Tibial artery (tissue), 4 donors: Measurements from ENCODE around the gene TBPL2.

ENCODE experiments used
- DNase-seq, 2 donors: peaks; one replicate each; pipeline ENCODE4 v3.0.0-alpha.2; 2019
- H3K27ac ChIP-seq, 2 donors: fragments of 200-600 bp; sonication (generic) in 1 of 2; 1 replicate in 1 of 2; 2 replicates in 1 of 2; pipeline ENCODE4 v1.5.1; 2018 to 2019; ENCODE audit warnings: mild to moderate bottlenecking in 1 of 2
- H3K27me3 ChIP-seq, 2 donors: fragments of 200-600 bp; sonication (generic) in 1 of 2; one replicate each; pipeline versions ENCODE4 v1.5.1 to v1.6.0; 2016 to 2019
- H3K36me3 ChIP-seq, 3 donors: fragments of 200-600 bp; sonication (generic) in 2 of 3; one replicate each; pipeline ENCODE4 v1.5.1; 2016 to 2019; ENCODE audit warnings: mild to moderate bottlenecking in 2 of 3
- H3K4me1 ChIP-seq, 4 donors: fragments of 200-600 bp; sonication (generic) in 2 of 4; 1 replicate in 3 of 4; 2 replicates in 1 of 4; pipeline ENCODE4 v1.5.1; 2016 to 2019
- H3K4me3 ChIP-seq, 2 donors: fragments of 200-600 bp; sonication (generic) in 1 of 2; 1 replicate in 1 of 2; 2 replicates in 1 of 2; pipeline ENCODE4 v1.5.1; 2018 to 2019; ENCODE audit warnings: mild to moderate bottlenecking in 2 of 2
- H3K9me3 ChIP-seq, 3 donors: fragments of 200-600 bp; sonication (generic) in 1 of 3; one replicate each; pipeline ENCODE4 v1.5.1; 2016 to 2019
- CTCF ChIP-seq, 2 experiments: fragments of 200-600 bp in 1 of 2; fragments of 450-650 bp in 1 of 2; IDR thresholded peaks; one replicate each; pipeline ENCODE4 v1.5.1; 2017 to 2019; ENCODE audit warnings: antibody characterized with exemption in 2 of 2, mild to moderate bottlenecking in 1 of 2, moderate library complexity in 1 of 2
- intact Hi-C: fragments of 100-400 bp; cut with DNase I; formaldehyde crosslinking; loops from one replicate; pipeline ENCODE4 v1.15.0; 2023; ENCODE audit warnings: low total_unique reads

The TBPL2 gene

GRCh38 chr14:55416866-55417265, 23.6 kb downstream of the TBPL2 start:
- intact Hi-C loops, result loop anchor here (10.0 kb wide), 1 partner anchor 142 kb away; the partner anchor contains the start of gene FBXO34
- Histone ChIP-seq H3K27me3 (no peaks in the 10 kb centered on the region), H3K36me3 (no peaks in the 10 kb centered on the region), H3K4me1 (peaks cover 0 to 9% (median 7%) of the 10 kb centered on the region in 4 donors), H3K9me3 (no peaks in the 10 kb centered on the region), H3K4me3 (no peak overlapping the region), H3K27ac (no peak overlapping the region)
- peak in 1 of 2 experiments; percentile 9 for TF ChIP-seq CTCF (IDR thresholded peaks at IDR 0.05)
- no peak for DNase-seq

GRCh38 chr14:55414551-55414950, 25.9 kb downstream of the TBPL2 start:
- no peaks in the 10 kb centered on the region for H3K27me3 ChIP-seq
- no peak for TF ChIP-seq CTCF (IDR thresholded peaks at IDR 0.05)
- H3K4me3 ChIP-seq, result no peak overlapping the region
- no peak overlapping the region for H3K27ac ChIP-seq
- H3K9me3 ChIP-seq, result no peaks in the 10 kb centered on the region
- no peaks in the 10 kb centered on the region for H3K36me3 ChIP-seq
- peaks cover 0 to 24% (median 17%) of the 10 kb centered on the region in 4 donors for H3K4me1 ChIP-seq
- intact Hi-C loops, result loop anchor here (10.0 kb wide), 1 partner anchor 140 kb away; the partner anchor contains the start of gene FBXO34
- no peak for DNase-seq

GRCh38 chr14:55412676-55413075, 27.7 kb downstream of the TBPL2 start:
- Histone ChIP-seq H3K4me3 (no peak overlapping the region), H3K36me3 (no peaks in the 10 kb centered on the region), H3K9me3 (no peaks in the 10 kb centered on the region), H3K27me3 (no peaks in the 10 kb centered on the region), H3K4me1 (peaks cover 0 to 39% (median 27%) of the 10 kb centered on the region in 4 donors), H3K27ac (peak overlapping the region; percentile 87 to 90)
- intact Hi-C loops, result loop anchor here (10.0 kb wide), 1 partner anchor 138 kb away; the partner anchor contains the start of gene FBXO34
- no peak for TF ChIP-seq CTCF (IDR thresholded peaks at IDR 0.05)
- no peak for DNase-seq

- TF ChIP-seq CTCF (IDR thresholded peaks at IDR 0.05), result peak in 1 of 2 experiments; percentile 22
- intact Hi-C loops, result loop anchor here (10.0 kb wide), 1 partner anchor 137 kb away; the partner anchor contains the start of gene FBXO34
- H3K36me3 ChIP-seq, result no peaks in the 10 kb centered on the region
- peaks cover 0 to 49% (median 31%) of the 10 kb centered on the region in 4 donors for H3K4me1 ChIP-seq
- H3K27me3 ChIP-seq, result no peaks in the 10 kb centered on the region
- DNase-seq, result peak; percentile 86 to 92
- no peaks in the 10 kb centered on the region for H3K9me3 ChIP-seq
- H3K4me3 ChIP-seq, result peak within 1 kb of the TSS; percentile 78 to 83
- H3K27ac ChIP-seq, result peak within 1 kb of the TSS; percentile 87 to 90
These were observed 28.7 kb downstream of the TBPL2 start, which contains the start of gene ATG14 for GRCh38 chr14:55411426-55412389. TSS of gene ATG14 (minus strand) at chr14:55411830. CDS start at chr14:55411822, 8 bp downstream.

- intact Hi-C loops, result loop anchor here (10.0 kb wide), 1 partner anchor 136 kb away; the partner anchor contains the start of gene FBXO34
- no peak for DNase-seq
- H3K27me3 ChIP-seq, result no peaks in the 10 kb centered on the region
- TF ChIP-seq CTCF (IDR thresholded peaks at IDR 0.05), result no peak
- no peaks in the 10 kb centered on the region for H3K36me3 ChIP-seq
- no peaks in the 10 kb centered on the region for H3K9me3 ChIP-seq
- H3K4me1 ChIP-seq, result peaks cover 0 to 50% (median 32%) of the 10 kb centered on the region in 4 donors
- H3K27ac ChIP-seq, result peak overlapping the region; percentile 87 to 90
- H3K4me3 ChIP-seq, result peak overlapping the region; percentile 78 to 83
These were observed 29.5 kb downstream of the TBPL2 start for GRCh38 chr14:55410876-55411275.
